K562 (cell line): ENCODE results near the gene SLIT1. TPM values are rescaled to one million over a fixed set of nuclear protein-coding genes. Genes with fewer than 3 reads are reported as not detected.

Experiments
- CBX8 ChIP-seq: fragments of 200-600 bp; sonication (generic); IDR thresholded peaks from 2 replicates; pipeline ENCODE4 v1.6.1; 2012; ENCODE audit warnings: borderline replicate concordance, mixed run types, low read depth, mild to moderate bottlenecking, moderate library complexity, mixed read lengths, low read length, control low read depth, inconsistent platforms; ENCODE audit not compliant: poor library complexity, severe bottlenecking; ENCODE audit errors: extremely low read depth
- CGGBP1 ChIP-seq: fragments of 250-450 bp; sonication (Bioruptor Pico); IDR thresholded peaks from 2 replicates; pipeline ENCODE4 v1.9.0; 2021; ENCODE audit warnings: mild to moderate bottlenecking
- CTCF ChIP-seq, 3 experiments: IDR thresholded peaks in 2 of 3; conservative IDR thresholded peaks in 1 of 3; 2 replicates each; pipeline ENCODE4 v1.5.1; 2011 to 2012; ENCODE audit warnings: low read length in 3 of 3, mild to moderate bottlenecking in 3 of 3, control low read depth in 2 of 3, improper control_type of control experiment in 1 of 3, inconsistent platforms in 1 of 3, low read depth in 1 of 3, mixed read lengths in 1 of 3, moderate library complexity in 1 of 3; ENCODE audit not compliant: insufficient read depth in 2 of 3
- FOS ChIP-seq: IDR thresholded peaks from 3 replicates; pipeline ENCODE4 v1.6.1; 2011; ENCODE audit not compliant: insufficient read length; ENCODE audit errors: extremely low read depth
- HDAC1 ChIP-seq, 2 experiments: fragments of 450-650 bp; IDR thresholded peaks; 2 replicates each; pipeline ENCODE4 v1.6.1; 2016 to 2017; ENCODE audit warnings: inconsistent platforms in 1 of 2, mild to moderate bottlenecking in 1 of 2, moderate library complexity in 1 of 2
- MTA1 ChIP-seq: fragments of 450-650 bp; IDR thresholded peaks from 2 replicates; pipeline ENCODE4 v1.6.1; 2017; ENCODE audit warnings: borderline replicate concordance
- MYC ChIP-seq, 2 experiments: fragments of 250-450 bp in 1 of 2; sonication (Bioruptor Pico) in 1 of 2; IDR thresholded peaks; 2 replicates each; pipeline versions ENCODE4 v1.5.1 to v1.6.1; 2012 to 2021; ENCODE audit warnings: low read depth in 2 of 2, borderline replicate concordance in 1 of 2, improper control_type of control experiment in 1 of 2, low read length in 1 of 2, mild to moderate bottlenecking in 1 of 2, moderate library complexity in 1 of 2
- NCOA6 ChIP-seq: fragments of 450-650 bp; IDR thresholded peaks from 2 replicates; pipeline ENCODE4 v1.6.1; 2017; ENCODE audit warnings: mild to moderate bottlenecking
- NONO ChIP-seq, 2 experiments: fragments of 200-400 bp in 1 of 2; fragments of 450-650 bp in 1 of 2; formaldehyde crosslinking in 1 of 2; IDR thresholded peaks; 2 replicates each; pipeline ENCODE4 v1.6.1; 2017; ENCODE audit warnings: low read depth in 2 of 2, mild to moderate bottlenecking in 2 of 2, moderate library complexity in 2 of 2, low read length in 1 of 2
- NR0B1 ChIP-seq: fragments of 450-650 bp; IDR thresholded peaks from one replicate; pipeline ENCODE4 v1.6.1; 2018; ENCODE audit warnings: mild to moderate bottlenecking, moderate library complexity; ENCODE audit not compliant: partially characterized antibody
- PHF21A ChIP-seq: fragments of 450-650 bp; IDR thresholded peaks from 2 replicates; pipeline ENCODE4 v1.6.1; 2017; ENCODE audit warnings: low read depth, borderline replicate concordance
- PPARD ChIP-seq: fragments of 250-450 bp; sonication (Bioruptor Pico); IDR thresholded peaks from 2 replicates; pipeline ENCODE4 v1.8.0; 2022; ENCODE audit warnings: inconsistent platforms, mild to moderate bottlenecking, moderate library complexity
- REST ChIP-seq, 2 experiments: fragments of 450-650 bp; formaldehyde crosslinking in 1 of 2; IDR thresholded peaks; 2 replicates each; pipeline versions ENCODE4 v1.4.0 to v1.6.1; 2014 to 2020; ENCODE audit warnings: mild to moderate bottlenecking in 2 of 2, borderline replicate concordance in 1 of 2, low read depth in 1 of 2
- TCF3 ChIP-seq: sonication (generic); formaldehyde crosslinking; IDR thresholded peaks from 2 replicates; pipeline ENCODE4 v1.4.0; 2020; ENCODE audit warnings: mild to moderate bottlenecking, missing genetic modification reagents
- ZNF121 ChIP-seq: sonication (generic); formaldehyde crosslinking; conservative IDR thresholded peaks from 2 replicates; pipeline ENCODE4 v1.8.0; 2022; ENCODE audit warnings: missing genetic modification reagents
- polyA plus RNA-seq, 8 experiments: library from polyadenylated mRNA; depleted of rRNA in 4 of 8; stranded (reverse) in 5 of 8; unstranded in 3 of 8; fragments of >200 nt; fragmentation: Nextera tagmentation in 2 of 8; fragmentation: Illumina TruSeq in 1 of 8; extraction: Ambion mirVana in 2 of 8; extraction: Trizol in 1 of 8; gene quantifications; 2 replicates each; pipeline versions ENCODE4 v1.2.1 to v1.2.3, GENCODE V29; 2011 to 2014; ENCODE audit warnings: inconsistent platforms in 1 of 8, missing spikeins in 1 of 8
- total RNA-seq, 7 experiments: library from RNA; depleted of rRNA in 6 of 7; stranded (reverse); fragments of >200 nt in 6 of 7; fragmentation: Illumina TruSeq in 2 of 7; extraction: Trizol in 2 of 7; gene quantifications; 2 replicates each; pipeline versions ENCODE4 v1.2.1 to v1.2.3, GENCODE V29; 2011 to 2021; ENCODE audit warnings: low replicate concordance in 1 of 7

SLIT1 gene
- total and polyA plus RNA-seq, 9 of the 15 experiments (the other 6 are each of a cell fraction or from before 2014, with no cell fraction given), result 0.01 to 0.11 (median 0.04) TPM; not detected in 3

- 0 out of 2 replicates have a peak, but pooled peaks have one; percentile 28 for TF ChIP-seq MYC (IDR thresholded peaks at IDR 0.05; ENCODE audit: low read depth, low read length)
- no peak for TF ChIP-seq MYC (CRISPR knock-in tag; IDR thresholded peaks at IDR 0.05; ENCODE audit: borderline replicate concordance, low read depth)
- peak; percentile 34; the same call in 1 of the 2 replicates for TF ChIP-seq ZNF121
- no peak for TF ChIP-seq TCF3 (CRISPR knock-in tag)
- no peak for TF ChIP-seq FOS
- no peak for TF ChIP-seq NR0B1
- no peak for TF ChIP-seq CGGBP1 (CRISPR knock-in tag)
- TF ChIP-seq PPARD (CRISPR knock-in tag), result no peak
- no peak for TF ChIP-seq PHF21A
- no peak for TF ChIP-seq MTA1
- no peak for TF ChIP-seq CBX8
- peak; percentile 80 to 89 (median 84) for TF ChIP-seq CTCF (IDR thresholded peaks at IDR 0.05 in 2 of 3, conservative IDR thresholded peaks at IDR 0.05 in 1 of 3; ENCODE audit: insufficient read depth in 2 of 3, low read depth in 1 of 3, low read length in 3 of 3)
- TF ChIP-seq HDAC1 (IDR thresholded peaks at IDR 0.05), result no peak
- TF ChIP-seq NCOA6, result no peak
- TF ChIP-seq NONO (IDR thresholded peaks at IDR 0.05; ENCODE audit: low read depth in 2 of 2, low read length in 1 of 2), result no peak
- peak; percentile 100 for TF ChIP-seq REST (IDR thresholded peaks at IDR 0.05; ENCODE audit: borderline replicate concordance)
- peak; percentile 99 for TF ChIP-seq REST (CRISPR knock-in tag; IDR thresholded peaks at IDR 0.05; ENCODE audit: low read depth)
Observed at GRCh38 chr10:97081621-97082235, 104.0 kb downstream of the SLIT1 start (continued).
